Measurements from ENCODE around the gene TLK1. TPM values are rescaled to one million over a fixed set of nuclear protein-coding genes. Genes with fewer than 3 reads are reported as not detected.

Gene TLK1
- total and polyA plus RNA-seq, 2 donors (not counting 3 experiments of a cell fraction or from before 2014, with no cell fraction given) = 5.8 to 62.7 TPM

DNA sequence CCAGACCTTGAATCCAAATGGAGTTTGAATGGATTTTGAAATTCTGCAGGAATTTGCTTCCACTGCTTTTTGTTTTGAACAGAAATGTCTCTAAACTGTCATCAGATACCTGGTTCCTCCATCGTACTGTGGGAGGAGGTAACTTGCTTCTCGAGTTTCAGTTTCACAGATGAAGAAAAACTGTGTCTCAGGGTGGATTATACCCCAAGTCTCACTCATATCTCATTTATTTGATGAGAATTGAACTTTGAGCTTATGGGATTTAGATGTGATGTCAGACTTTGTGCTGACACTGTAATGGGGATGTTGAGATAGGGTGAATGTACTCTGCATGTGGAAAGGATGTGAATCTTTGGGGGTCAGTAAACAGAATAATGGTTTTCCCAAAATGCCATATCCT lies 124.2 kb downstream of the TLK1 start:
- POLR2A ChIA-PET = no interaction called here
- H4K20me1 ChIP-seq (replicated peaks; ENCODE audit: control insufficient read depth, extremely low read depth, insufficient read depth, low read length) = no peaks in the 10 kb centered on the region
- peaks cover 2% of the 10 kb centered on the region for H3K9me1 ChIP-seq (replicated peaks; ENCODE audit: control insufficient read depth, extremely low read depth, insufficient read depth, low read length)
- no peak overlapping the region for H3K4me2 ChIP-seq (ENCODE audit: insufficient read depth, low read length)
- intact Hi-C loops (cut with micrococcal nuclease) (no loop called here), dilution Hi-C loops (cut with MboI; ENCODE audit: extremely low pct_ligation_motif_present, low sequenced_read_pairs) (no loop called here)
- BruUV-seq (replicated peaks) = no TSS peak
- DNase-seq (ENCODE audit: low read depth, low spot score) (no peak), FAIRE-seq (no peak)
- CTCF ChIA-PET = interaction anchor here (1.2 kb wide), 1 partner anchor 50 kb away, joined by 5 read pairs; no protein-coding TSS in a partner anchor
- H3K9me3 ChIP-seq (replicated peaks; ENCODE audit: control insufficient read depth, insufficient read depth, low read length) = no peaks in the 10 kb centered on the region
- peaks cover 0 to 4% of the 10 kb centered on the region in 2 experiments for H3K36me3 ChIP-seq (ENCODE audit: control insufficient read depth in 2 of 2, extremely low read depth in 1 of 2, insufficient read depth in 2 of 2, low read length in 2 of 2)
- no peak overlapping the region for H2AFZ ChIP-seq (ENCODE audit: low read depth, low read length)
- H3K4me1 ChIP-seq (ENCODE audit: control insufficient read depth, extremely low read depth, insufficient read depth, low read length) = no peaks in the 10 kb centered on the region
- H3K4me3 ChIP-seq (replicated peaks in 1 of 3; ENCODE audit: insufficient read depth in 1 of 3, low read depth in 1 of 3, low read length in 3 of 3) = no peak overlapping the region
- TF ChIP-seq, protein P1, sequence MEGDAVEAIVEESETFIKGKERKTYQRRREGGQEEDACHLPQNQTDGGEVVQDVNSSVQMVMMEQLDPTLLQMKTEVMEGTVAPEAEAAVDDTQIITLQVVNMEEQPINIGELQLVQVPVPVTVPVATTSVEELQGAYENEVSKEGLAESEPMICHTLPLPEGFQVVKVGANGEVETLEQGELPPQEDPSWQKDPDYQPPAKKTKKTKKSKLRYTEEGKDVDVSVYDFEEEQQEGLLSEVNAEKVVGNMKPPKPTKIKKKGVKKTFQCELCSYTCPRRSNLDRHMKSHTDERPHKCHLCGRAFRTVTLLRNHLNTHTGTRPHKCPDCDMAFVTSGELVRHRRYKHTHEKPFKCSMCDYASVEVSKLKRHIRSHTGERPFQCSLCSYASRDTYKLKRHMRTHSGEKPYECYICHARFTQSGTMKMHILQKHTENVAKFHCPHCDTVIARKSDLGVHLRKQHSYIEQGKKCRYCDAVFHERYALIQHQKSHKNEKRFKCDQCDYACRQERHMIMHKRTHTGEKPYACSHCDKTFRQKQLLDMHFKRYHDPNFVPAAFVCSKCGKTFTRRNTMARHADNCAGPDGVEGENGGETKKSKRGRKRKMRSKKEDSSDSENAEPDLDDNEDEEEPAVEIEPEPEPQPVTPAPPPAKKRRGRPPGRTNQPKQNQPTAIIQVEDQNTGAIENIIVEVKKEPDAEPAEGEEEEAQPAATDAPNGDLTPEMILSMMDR (IDR thresholded peaks at IDR 0.05; ENCODE audit: extremely low read depth in 1 of 2, insufficient read depth in 1 of 2, low read depth in 1 of 2, low read length in 2 of 2) = no peak
- TF ChIP-seq GATA2 (IDR thresholded peaks at IDR 0.05; ENCODE audit: insufficient read depth, insufficient read length, low read depth, low read length) (no peak), JUN (IDR thresholded peaks at IDR 0.05; ENCODE audit: borderline replicate concordance, insufficient read depth, insufficient read length, low read depth) (no peak), FOS (IDR thresholded peaks at IDR 0.05; ENCODE audit: borderline replicate concordance, insufficient read depth, low read length) (no peak), EZH2 (IDR thresholded peaks at IDR 0.05; ENCODE audit: borderline replicate concordance, low read depth, low read length, severe bottlenecking) (no peak), POLR2A (IDR thresholded peaks at IDR 0.05; ENCODE audit: low read depth, low read length) (no peak), MYC (IDR thresholded peaks at IDR 0.05; ENCODE audit: low read depth, low read length) (no peak), POLR2AphosphoS5 (IDR thresholded peaks at IDR 0.05; ENCODE audit: insufficient read depth, low read depth, low read length) (no peak)
- TF ChIP-seq, protein P2, sequence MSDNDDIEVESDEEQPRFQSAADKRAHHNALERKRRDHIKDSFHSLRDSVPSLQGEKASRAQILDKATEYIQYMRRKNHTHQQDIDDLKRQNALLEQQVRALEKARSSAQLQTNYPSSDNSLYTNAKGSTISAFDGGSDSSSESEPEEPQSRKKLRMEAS (IDR thresholded peaks at IDR 0.05; ENCODE audit: insufficient read depth, insufficient read length) = no peak
- H3K27ac ChIP-seq (ENCODE audit: insufficient read depth, low read depth, low read length) = no peak overlapping the region
- no peaks in the 10 kb centered on the region for H3K27me3 ChIP-seq (ENCODE audit: control insufficient read depth in 2 of 2, insufficient read depth in 2 of 2, low read length in 2 of 2)
- H3K9ac ChIP-seq (replicated peaks; ENCODE audit: extremely low read depth, insufficient read depth, low read length) = no peak overlapping the region
- H3K79me2 ChIP-seq (ENCODE audit: control insufficient read depth, insufficient read depth, low read length) = no peaks in the 10 kb centered on the region

Data from endothelial cell of umbilical vein (primary cell).